Islet precursor cell (in vitro differentiated cells): ENCODE results near the gene ZNF611.
"Not testable (repeated sequence)": the region's sequence is repeated elsewhere in the genome, so short reads cannot be mapped to it uniquely, and the experiment has no call there.

ENCODE experiments used
- DNase-seq: peaks from one replicate; pipeline ENCODE4 v3.0.0-alpha.2; 2018

Gene ZNF611

DNA sequence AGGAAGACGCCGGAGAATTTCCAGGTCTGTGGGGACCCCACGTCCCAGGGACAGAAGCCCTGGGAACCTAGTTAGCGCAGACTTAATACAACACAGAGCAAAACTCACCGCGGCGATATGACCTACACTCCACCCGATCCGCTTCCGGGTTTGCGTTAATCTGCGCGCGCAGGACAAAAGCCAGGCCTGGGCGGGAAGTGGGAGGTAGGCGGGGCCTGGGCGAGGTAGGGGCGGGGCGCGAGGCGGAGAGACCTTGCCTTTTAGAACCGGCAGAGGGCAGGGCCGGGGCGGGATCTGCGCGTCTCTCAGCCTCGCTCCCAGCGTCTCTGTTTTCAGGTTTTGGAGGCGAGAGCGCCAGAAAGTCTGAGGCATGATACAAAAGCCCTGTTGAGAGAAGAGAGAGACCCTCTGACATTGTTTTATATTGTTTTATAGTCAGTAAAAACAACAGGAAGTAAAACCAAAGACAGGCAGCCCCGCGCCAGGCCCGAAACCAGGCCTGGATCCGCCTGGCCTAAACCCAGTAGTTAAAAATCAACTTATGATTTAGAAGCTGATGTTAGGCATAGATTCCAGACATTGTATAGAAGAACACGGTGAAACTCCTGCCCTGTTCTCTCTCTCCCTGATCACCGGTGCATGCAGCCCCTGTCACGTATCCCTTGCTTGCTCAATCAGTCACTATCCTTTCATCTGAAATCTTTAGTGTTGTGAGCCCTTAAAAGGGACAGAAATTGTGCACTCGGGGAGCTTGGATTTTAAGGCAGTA is at the start of gene ZNF611:
Gene ZNF611, minus strand, starts transcription at position 152 of the 769 bp plus-strand sequence. CDS start 19,150 bp downstream, outside the sequence.
- peak; percentile 98 for DNase-seq

DNA sequence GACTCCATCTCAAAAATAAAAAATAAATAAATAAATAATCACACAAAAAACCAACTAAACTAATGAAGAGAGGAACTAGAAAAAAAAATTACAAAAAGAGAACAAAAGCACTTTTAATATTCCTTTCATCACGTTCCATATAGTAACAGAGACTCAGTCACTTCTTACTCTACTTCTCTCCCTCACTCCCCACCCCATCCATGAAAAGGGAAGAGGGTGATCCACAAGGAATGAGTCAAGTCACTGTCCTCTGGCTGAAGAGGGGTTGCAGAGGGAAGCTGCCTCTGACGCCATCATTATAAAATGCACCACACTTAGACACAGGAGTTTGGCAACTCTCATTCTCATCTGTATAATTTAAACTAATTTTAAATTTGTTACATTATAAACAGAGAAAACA is 48.0 kb upstream of the ZNF611 start:
- DNase-seq: not testable (repeated sequence)

DNA sequence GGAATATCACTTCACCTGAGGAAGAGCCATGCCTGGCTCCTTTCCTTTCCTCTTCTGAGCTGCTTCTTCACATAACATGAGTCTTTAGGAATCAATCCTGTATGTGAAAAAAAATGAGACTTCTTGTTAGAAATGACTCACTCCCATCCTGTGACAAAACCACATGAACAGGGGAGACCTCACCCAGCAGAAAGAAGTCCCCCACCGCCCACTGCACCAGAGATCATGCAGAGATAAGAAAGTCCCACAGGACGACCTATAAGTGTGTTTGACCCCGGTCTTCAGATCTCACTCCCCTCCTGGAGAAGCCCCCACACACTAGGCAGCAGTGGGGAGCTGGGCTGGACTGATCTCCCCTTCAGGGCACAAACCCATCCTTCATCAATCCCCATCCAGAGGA is 44.0 kb upstream of the ZNF611 start:
- DNase-seq: no peak

DNA sequence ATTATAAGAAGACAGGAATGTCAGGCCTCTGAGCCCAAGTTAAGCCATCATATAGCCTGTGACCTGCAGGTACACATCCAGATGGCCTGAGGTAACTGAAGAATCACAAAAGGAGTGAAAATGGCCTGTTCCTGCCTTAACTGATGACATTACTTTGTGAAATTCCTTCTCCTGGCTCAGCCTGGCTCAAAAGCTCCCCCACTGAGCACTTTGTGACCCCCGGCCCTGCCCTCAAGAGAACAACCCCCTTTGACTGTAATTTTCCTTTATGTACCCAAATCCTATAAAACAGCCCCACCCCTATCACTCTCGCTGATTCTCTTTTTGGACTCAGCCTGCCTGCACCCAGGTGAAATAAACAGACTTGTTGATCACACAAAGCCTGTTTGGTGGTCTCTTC is 21.6 kb upstream of the ZNF611 start:
- not testable (repeated sequence) for DNase-seq

DNA sequence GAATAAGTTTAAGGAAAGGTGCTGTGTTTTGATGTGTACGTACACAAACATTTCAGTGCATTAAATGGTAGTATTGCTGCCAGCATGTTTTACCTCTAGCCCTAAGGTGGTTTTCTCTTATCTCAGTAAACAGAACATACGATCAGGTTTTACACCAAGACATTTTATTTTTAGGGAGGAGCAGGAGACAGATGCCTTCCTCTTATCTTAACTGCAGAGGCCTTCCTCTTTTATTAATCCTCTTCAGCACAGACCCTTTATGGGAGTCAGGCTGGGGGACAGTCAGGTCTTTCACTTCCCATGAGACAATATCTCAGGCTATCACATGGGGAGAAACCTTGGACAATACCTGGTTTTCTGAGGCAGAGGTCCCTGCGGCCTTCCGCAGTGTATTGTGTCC is 14.9 kb upstream of the ZNF611 start:
- DNase-seq: no peak

DNA sequence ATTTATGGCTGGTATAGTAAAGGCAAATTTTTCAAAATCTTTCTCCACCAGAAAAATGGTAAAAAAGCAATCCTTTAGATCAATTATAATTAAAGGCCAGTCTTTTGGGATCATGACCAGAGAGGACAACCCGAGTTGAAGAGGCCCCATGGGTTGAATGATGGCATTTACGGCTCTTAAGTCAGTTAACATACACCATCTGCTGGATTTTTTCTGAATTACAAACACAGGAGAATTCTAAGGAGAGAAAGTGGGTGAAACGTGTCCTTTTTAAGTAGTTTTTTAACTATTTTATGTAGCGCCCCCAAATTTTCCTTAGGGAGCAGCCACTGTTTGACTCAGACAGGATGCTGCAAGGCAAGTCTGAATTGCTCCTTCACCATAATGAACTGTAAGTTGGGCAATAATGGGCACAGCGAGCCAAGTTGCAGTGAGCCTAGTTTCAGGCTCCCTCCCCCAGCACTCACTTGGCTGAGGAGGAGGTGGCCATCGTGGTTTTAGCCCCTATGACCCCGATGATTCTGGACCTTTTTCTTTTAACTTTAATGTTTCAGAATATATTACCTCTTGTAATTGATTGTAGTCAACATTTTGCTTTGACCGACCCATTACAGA is 13.6 kb upstream of the ZNF611 start:
- DNase-seq: no peak

DNA sequence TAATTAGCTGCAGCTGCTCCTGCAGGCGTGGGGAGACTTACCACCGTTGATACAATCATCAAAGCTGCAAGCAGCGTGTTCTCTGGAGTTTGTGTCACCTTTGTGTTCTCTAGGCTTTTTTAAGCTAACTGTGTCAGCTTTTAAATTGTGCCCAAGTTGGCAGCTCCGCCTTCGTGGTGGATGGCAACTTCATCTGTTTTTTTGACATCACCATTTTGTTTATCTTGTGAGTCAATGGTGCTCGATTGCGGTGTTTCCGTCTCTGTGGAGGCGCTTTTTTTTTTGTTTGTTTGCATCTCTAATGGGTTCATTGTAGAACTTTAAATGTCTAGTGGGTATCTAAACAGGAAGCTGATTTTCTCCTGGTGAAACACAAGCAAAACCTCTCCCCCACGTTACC is 11.1 kb upstream of the ZNF611 start:
- DNase-seq: not testable (repeated sequence)

DNA sequence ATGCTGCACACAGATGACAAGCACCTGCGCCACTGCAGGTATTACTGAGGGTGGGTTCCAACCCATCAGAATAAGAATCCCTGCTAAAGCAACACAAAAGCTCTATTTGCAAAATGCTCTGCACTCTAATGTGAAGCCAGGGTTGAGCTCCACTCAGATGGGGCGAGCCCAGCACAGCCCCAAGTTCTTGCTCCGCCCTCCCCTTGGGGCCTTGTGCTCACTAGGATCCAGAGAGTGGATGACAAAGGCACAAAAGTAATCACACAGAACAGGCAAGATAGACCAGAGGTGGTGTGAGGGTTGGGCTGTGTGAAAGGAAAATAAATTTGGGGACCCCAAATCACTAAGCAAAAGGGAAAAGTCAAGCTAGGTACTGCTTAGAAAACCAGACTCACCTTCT is 8.2 kb upstream of the ZNF611 start:
- DNase-seq: no peak

DNA sequence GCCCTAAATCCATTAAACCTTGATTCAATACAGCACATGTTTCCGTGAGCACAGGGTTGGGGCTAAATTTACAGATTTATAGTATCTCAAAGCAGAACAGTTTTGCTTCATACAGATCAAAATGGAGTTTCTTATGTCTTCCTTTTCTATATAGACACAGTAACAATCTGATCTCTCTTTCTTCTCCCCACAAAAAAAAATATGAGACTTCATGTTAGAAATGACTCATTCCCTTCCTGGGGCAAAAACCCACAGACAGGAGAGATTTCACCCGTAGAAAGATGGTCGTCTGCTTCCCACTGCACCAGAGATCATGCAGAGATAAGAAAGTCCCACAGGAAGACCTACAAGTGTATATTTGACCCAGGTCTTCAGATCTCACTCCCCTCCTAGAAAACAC is 7.7 kb upstream of the ZNF611 start:
- no peak for DNase-seq

DNA sequence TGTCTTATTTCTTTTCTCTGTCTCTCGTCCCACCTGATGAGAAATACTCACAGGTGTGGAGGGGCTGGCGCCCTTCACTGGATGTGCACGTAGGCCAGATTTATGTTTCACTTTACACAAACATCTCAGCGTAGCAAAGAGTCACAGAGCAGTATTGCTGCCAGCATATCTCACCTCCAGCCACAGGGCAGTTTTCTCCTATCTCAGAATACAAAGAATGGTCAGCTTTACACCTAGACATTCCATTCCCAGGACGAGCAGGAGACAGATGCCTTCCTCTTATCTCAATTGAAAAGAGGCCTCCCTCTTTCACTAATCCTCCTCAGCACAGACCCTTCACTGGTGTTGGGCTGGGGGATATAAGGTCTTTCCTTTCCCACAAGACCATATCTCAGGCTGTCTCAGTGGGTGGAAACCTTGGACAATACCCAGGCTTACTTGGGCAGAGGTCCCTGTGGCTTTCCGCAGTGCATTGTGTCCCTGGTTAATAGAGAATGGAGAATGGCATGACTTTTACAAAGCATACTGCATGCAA is 7.2 kb upstream of the ZNF611 start:
- peak; percentile 75 for DNase-seq

DNA sequence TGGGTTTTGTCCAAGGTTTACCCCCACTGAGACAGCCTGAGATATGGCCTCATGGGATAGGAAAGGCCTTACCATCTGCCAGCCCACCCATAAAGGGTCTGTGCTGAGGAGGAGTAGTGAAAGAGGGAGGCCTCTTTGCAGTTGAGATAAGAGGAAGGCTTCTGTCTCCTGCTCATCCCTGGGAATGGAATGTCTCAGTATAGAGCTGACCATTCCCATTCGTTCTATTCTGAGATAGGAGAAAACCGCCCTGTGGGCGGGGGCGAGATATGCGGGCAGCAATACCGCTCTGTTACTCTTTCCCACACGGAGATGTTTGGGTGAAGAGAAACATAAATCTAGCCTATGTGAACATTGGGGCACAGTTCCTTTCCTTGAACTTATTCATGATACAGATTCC is 6.5 kb upstream of the ZNF611 start:
- DNase-seq: peak; percentile 73

DNA sequence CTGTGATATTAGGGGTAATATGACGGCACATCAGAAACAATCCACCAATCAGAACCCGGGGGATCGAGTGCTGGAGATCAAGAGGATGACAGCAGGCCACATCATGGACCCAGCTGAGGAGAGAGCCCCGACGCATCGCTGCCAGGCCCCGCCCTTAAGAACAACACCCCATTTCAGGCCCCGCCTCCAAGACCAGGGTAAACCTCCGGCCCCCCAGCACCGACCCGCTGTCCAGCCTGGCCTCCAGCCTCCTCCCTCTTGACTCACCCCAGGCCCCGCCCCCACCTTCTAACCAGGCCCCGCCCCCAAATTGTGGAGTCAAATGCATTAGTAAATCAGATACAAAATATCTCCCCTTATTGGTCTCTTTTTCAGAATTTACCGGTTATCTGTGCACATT is 4.7 kb upstream of the ZNF611 start:
- DNase-seq: no peak

DNA sequence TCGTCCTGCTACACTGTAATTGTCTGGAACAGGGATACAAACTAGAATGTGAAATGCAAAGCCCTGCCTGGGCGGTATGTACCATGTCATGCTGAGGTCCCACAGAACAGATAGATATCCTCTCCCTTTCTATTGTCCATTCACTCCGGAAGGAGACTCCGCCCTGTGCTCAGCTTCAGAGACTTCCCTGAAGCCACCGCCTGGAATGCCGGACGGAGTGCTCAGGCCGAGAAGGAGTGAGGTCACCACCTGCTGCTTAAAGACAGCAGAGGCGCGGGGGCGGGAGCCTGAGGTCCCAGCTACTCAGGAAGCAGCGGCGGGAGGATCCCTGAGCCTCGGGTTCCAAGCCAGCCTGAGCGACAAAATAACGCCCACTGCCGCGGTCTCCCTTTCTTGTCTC is 890 bp upstream of the ZNF611 start:
- peak; percentile 99 for DNase-seq

DNA sequence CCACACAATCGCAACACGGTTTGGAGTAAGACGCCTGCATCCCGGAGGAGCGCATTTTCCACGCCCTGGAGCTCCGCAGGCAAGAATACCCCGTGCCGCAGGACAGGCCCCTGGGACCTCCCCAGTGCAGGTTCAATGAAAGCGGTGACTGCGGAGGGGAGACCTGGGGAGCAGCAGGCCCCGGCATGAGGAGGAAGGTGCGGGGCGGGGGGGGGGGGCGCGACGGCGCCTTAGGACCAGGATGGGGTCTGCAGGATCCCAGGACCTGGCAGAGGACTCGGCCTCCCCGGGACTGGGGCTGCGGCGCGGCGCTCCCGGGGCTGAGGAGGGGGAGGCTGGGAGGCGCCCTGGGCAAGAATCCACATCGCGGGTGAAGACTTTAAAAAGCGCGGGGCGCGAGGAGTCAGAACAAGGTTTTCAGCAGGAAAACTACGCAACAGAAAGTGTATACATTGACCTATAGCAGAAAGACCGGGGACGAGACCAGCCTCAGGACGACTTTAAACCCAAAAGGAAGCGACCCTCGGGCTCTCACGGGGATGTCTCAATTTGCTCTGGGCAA is 432 bp downstream of the ZNF611 start:
- peak; percentile 58 for DNase-seq

DNA sequence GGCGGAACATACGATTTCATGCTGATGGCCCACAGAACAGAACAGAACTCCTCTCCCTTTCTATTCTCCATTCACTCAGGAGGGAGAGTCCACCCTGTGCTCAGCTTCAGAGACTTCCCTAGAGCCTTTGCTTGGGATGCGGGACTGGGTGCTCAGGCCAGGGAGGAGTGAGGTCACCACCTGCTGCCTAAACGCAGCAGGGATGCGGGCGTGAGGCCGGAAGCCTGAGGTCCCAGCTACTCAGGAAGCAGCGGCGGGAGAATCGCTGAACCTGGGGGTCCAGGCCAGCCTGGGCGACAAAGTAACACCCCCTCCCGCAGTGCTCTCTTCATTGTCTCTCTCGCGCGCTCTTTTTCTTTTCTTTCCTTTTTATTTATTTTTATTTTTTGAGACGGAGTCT is 8.8 kb downstream of the ZNF611 start:
- not testable (repeated sequence) for DNase-seq

DNA sequence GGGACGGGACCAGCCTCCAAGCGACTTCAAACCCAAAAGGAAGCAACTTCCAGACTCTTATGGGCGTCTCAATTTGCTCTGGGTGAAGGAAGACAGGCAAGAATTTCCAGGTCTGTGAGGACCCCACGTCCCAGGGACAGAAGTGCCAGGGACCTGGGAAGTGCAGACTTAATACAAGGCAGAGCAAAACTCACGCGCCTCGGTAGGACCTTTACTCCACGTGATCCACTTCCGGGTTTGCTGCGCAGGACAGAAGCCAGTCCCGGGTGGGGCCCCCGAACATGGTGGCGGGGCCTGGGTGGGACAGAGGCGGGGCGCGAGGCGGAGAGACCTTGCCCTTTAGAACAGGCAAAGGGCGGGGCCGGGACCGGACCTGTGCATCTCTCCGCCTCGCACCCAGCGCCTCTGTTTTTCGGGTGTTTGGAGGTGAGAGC is 9.3 kb downstream of the ZNF611 start:
- DNase-seq: no peak

DNA sequence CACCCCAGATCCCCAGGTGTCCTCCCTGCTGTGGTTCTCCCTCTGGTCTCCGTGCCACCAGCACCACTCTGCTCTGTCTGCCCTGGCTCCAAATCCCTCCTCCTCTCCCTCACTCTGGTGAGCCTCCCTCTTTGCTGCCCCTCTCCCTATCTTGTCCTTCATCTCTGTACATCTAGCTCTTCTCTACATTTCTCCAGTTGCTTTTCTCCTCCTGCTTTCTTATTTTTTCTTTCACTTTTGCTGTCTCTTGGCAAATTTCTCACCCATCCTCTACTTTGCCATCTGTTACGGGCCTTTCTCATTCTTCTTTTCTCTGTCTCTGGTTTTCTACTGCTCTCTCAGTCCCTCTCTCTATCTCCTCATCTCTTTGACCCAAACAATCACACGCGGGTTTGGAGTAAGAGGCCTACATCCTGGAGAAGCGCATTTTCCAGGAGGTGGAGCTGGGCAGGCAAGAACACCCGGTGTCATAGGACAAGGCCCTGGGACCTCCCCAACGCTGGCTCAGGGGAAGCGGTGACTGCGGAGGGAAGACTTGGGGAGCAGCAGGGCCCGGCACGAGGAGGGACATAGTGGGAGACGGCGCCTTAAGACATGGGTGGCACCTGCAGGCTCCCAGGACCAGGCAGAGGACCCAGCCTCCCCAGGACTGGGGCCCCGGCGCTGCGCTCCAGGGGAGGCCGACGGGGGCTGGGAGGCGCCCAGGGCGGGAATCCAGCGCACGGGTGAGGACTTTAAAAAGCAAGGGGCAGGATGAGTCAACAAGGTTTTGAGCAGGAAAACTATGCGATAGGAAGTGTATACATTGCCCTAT is 9.9 kb downstream of the ZNF611 start:
- DNase-seq: no peak

DNA sequence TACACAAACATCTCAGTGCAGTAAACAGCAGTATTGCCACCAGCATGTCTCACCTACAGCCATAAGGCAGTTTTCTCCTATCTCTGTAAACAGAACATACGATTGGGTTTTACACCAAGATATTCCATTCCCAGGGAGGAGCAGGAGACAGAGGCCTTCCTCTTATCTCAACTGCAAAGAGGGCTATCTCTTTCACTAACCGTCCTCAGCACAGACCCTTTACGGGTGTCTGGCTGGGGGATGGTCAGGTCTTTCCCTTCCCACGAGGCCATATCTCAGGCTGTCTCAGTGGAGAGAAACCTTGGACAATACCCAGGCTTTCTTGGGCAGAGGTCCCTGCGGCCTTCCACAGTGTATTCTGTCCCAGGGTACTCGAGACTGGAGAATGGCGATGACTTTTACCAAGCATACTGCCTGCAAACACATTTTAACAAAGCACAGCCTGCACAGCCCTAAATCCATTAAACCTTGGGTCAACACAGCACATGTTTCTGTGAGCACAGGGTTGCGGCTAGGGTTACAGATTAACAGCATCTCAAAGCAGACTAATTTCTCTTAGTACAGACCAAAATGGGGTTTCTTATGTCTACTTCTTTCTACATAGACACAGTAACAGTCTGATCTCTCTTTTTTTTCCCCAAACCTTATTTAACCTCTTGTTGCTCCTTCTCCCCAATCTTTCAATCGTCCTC is 10.8 kb downstream of the ZNF611 start:
- DNase-seq: peak; percentile 52

DNA sequence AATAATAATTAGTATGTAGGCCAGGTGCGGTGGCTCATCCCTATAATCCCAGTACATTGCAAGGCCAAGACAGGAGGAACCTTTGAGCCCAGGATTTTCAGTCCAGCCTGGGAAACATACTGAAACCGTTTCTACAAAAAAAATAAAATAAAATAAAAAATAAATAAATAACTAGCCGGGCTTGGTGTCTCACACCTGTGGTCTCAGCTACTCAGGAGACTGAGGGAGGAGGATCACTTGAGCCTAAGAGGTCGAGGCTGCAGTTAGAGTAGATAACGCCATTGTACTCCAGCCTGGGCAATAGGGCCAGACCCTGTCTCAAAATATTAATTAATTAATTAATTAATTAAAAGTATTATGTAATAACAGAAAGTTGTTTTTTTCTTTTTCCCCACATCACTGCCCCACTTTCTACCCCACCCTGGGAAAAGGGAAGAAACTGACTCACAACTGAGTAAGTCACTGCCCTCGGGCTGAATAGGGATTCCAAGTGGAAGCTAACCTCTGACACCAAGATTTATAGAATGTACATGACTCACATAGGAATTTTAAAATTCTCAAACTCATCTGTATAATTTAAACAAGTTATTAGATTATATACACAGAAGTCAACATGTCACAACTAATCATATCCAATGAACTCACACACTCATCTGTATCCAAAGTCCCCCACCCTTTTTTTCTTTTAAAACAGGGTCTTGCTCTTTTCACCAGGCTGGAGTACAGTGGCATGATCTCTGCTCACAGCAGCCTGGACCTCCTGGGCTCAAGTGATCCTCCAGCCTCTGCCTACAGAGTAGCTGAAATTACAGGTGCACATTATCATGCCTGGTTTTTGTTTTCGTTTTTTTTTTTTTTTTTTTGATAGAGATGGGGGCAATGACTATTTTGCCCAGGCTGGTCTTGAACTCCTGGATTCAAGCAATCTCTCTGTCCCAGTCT is 12.5 kb downstream of the ZNF611 start:
- DNase-seq: no peak

DNA sequence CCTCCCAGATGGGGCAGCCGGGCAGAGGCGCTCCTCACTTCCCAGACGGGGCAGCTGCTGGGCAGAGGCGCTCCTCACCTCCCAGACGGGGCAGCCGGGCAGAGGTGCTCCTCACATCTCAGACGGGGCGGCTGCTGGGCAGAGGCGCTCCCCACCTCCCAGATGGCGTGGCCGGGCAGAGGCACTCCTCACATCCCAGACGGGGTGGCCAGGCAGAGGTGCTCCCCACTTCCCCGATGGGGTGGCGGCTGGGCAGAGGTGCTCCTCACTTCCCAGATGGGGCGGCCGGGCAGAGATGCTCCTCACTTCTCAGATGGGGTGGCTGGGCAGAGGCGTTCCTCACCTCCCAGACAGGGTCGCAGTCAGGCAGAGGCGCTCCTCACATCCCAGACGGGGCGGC is 14.3 kb downstream of the ZNF611 start:
- DNase-seq: not testable (repeated sequence)

DNA sequence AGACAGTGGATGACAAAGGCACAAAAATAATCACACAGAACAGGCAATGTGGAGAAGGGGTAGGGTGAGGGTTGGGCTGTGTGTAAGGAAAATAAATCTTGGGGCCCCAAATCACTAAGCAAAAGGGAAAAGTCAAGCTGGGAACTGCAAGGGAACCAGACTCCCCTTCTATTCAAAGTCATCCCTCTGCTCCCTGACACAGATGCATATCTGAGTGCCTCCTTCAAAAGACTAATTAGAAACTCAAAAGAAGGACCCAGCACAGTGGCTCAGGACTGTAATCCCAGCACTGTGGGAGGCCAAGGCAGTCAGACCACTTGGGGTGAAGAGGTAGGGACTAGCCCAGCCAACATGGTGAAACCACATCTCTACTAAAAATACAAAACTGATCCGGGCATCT is 18.3 kb downstream of the ZNF611 start:
- no peak for DNase-seq
